Choroid plexus epithelial cell (primary cell): ENCODE results near the gene KLC4.

ENCODE experiments used
- DNase-seq: peaks from one replicate; pipeline ENCODE4 v3.0.0-alpha.2; 2010; ENCODE audit warnings: low read depth
- H3K4me3 ChIP-seq: 2 replicates; pipeline ENCODE4 v1.5.1; 2011; ENCODE audit warnings: low read depth, mild to moderate bottlenecking, control low read depth, low read length, moderate library complexity
- TF ChIP-seq, protein P1 (sequence below): conservative IDR thresholded peaks from 2 replicates; pipeline ENCODE4 v1.5.1; 2011; ENCODE audit warnings: low read depth, mild to moderate bottlenecking, control low read depth, inconsistent platforms, low read length, moderate library complexity

Gene KLC4

DNA sequence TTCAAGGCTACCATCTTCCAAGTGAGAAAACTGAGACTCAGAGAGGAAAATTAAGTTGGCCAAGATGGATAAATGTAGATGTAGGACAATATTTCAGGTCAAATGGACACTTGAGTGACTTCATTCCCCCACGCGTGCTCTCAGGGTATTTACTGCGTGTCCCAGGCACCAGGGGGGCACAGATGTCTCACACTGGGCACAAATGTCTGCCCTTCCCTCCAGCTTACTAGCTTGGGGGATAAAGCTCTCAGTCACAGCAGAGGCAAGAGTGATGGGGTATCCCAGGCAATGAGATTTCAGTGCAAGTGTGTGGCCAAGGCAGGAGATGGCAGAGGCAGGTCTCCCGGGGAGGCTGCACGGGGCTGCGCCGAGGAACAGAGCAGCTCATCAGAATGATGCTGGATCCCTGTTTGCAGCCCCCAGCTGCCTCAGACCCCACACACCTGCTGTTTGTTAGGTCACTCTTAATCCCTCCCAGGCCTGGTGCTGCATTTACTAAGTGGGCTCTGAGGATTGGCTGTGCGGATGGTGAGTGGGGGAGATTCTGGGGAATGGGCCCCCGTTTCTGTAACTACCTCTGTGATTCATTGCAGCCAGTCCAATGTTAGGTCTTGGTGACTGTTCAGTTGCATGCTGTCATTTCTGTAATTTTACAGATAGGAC, 60.8 kb downstream of the KLC4 start:
- DNase-seq, result no peak
- H3K4me3 ChIP-seq, result no peak overlapping the region
- TF ChIP-seq, protein P1, sequence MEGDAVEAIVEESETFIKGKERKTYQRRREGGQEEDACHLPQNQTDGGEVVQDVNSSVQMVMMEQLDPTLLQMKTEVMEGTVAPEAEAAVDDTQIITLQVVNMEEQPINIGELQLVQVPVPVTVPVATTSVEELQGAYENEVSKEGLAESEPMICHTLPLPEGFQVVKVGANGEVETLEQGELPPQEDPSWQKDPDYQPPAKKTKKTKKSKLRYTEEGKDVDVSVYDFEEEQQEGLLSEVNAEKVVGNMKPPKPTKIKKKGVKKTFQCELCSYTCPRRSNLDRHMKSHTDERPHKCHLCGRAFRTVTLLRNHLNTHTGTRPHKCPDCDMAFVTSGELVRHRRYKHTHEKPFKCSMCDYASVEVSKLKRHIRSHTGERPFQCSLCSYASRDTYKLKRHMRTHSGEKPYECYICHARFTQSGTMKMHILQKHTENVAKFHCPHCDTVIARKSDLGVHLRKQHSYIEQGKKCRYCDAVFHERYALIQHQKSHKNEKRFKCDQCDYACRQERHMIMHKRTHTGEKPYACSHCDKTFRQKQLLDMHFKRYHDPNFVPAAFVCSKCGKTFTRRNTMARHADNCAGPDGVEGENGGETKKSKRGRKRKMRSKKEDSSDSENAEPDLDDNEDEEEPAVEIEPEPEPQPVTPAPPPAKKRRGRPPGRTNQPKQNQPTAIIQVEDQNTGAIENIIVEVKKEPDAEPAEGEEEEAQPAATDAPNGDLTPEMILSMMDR, result no peak

GRCh38 chr6:43120944-43121913, 61.8 kb downstream of the KLC4 start:
- peak; percentile 97 for DNase-seq
- peak overlapping the region; percentile 4 for H3K4me3 ChIP-seq
- TF ChIP-seq, protein P1, result peak; percentile 36

- TF ChIP-seq, protein P1, result no peak
- DNase-seq, result no peak
- H3K4me3 ChIP-seq, result no peak overlapping the region
Measured at GRCh38 chr6:43122146-43122545, 62.7 kb downstream of the KLC4 start.

DNA sequence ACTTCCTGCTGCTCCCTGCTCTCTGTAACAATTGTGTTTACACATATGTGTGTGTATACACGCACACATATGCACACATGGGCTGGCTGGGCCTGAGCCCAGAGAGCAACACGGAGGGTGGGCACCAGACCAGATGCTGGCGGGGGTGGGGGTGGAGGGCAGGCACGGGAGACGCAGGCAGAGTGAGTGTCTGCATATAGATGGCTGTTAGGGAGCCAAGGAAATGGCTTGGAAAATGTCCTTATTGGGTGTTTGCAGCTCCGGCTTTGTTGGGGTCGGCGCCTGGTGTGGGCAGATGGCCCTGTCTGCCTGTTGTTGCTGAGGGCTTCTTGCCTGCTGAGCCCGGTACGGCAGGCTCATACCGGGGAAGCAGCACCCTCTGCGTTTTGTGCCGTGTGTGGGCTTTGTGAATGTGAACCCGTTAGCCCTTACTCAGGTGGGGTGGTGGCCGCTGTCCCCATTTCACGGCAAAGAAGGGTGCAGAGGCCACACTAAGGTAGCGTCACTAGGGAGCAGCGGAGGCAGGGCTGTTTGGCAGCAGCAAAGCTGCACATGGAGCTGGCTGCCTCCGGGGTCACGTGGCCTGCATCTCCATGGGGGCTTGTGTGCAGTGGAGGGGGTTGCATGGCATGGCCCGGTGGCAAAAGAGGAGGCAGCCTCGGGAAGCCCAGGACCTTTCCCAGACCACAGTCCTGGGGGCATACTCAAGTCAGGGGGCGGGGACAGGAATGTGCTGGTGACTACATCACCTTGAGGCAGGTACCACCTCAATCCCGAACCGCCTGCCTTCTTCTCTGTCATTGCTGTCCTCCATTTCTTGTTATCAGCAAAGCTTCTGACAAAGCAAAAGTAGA, 64.3 kb downstream of the KLC4 start:
- DNase-seq, result no peak
- TF ChIP-seq, protein P1, result no peak
- no peak overlapping the region for H3K4me3 ChIP-seq

GRCh38 chr6:43124481-43124880, 65.0 kb downstream of the KLC4 start:
- no peak overlapping the region for H3K4me3 ChIP-seq
- TF ChIP-seq, protein P1, result no peak

More at GRCh38 chr6:43124481-43124880, 65.0 kb downstream of the KLC4 start:
- DNase-seq, result no peak
